ENCODE data around the gene COL5A3.
A peak's percentile ranks its signal among the peaks of the same experiment; 100 is the strongest.
"Not testable (repeated sequence)": the region's sequence is repeated elsewhere in the genome, so short reads cannot be mapped to it uniquely, and the experiment has no call there.

Gene COL5A3

GRCh38 chr19:10010247-10010691, at the start of gene COL5A3:
TSS of gene COL5A3 (minus strand) at chr19:10010504. CDS start at chr19:10010385, 119 bp downstream.
- Mint-ChIP-seq H3K4me1 (peaks cover 15% of the 10 kb centered on the region), H3K4me3 (peak within 1 kb of the TSS; percentile 4), H3K27me3 (peaks cover 51% of the 10 kb centered on the region), H3K27ac (no peak within 1 kb of the TSS), H3K36me3 (peaks cover 4% of the 10 kb centered on the region), H3K9me3 (no peaks in the 10 kb centered on the region)

DNA sequence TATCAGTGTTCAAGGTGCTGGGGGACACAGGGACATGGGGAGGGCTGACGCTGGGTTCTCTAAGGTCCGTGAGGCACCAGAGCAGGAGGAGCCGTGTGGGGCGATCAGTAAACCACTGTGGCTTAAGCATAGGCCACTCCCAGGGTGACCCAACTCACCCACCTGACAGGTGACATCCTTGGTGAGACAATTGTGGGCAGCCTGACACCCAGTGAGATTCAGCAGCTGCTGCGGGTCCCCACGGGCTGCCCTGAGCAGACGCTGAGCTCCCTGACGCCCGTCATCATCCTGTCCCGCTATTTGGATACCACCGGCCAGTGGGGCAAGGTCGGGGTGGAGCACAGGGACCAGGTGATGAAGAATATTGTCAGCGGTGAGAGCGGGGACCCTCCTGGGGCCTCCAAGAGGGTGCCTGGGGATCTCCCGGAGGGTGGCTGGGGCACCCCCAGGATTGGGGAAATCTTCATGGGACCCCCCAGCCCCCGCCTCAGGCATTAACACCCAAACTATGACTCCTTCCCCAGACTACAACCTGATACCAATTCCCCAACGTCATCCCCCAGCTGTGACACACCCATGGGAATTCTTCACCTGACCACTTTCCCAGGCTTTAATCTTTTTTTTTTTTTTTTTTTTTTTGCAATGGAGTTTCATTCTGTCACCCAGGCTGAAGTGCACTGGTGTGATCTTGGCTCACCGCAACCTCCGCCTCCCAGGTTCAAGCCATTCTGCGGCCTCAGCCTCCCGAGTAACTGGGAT, 42.5 kb upstream of the COL5A3 start:
- no peaks in the 10 kb centered on the region for H3K36me3 Mint-ChIP-seq
- H3K4me3 Mint-ChIP-seq: no peak overlapping the region
- no peaks in the 10 kb centered on the region for H3K27me3 Mint-ChIP-seq
- H3K4me1 Mint-ChIP-seq: no peaks in the 10 kb centered on the region
- H3K27ac Mint-ChIP-seq: no peak overlapping the region
- no peaks in the 10 kb centered on the region for H3K9me3 Mint-ChIP-seq

- no peaks in the 10 kb centered on the region for H3K9me3 Mint-ChIP-seq
- no peaks in the 10 kb centered on the region for H3K36me3 Mint-ChIP-seq
- H3K27ac Mint-ChIP-seq: no peak overlapping the region
- H3K4me3 Mint-ChIP-seq: no peak overlapping the region
- no peaks in the 10 kb centered on the region for H3K4me1 Mint-ChIP-seq
- peaks cover 7% of the 10 kb centered on the region for H3K27me3 Mint-ChIP-seq
Observed at GRCh38 chr19:10049626-10050025, 39.3 kb upstream of the COL5A3 start.

GRCh38 chr19:10045371-10045770, 35.1 kb upstream of the COL5A3 start:
- no peak overlapping the region for H3K4me3 Mint-ChIP-seq
- H3K4me1 Mint-ChIP-seq: no peaks in the 10 kb centered on the region
- no peak overlapping the region for H3K27ac Mint-ChIP-seq
- H3K27me3 Mint-ChIP-seq: peaks cover 15% of the 10 kb centered on the region
- H3K9me3 Mint-ChIP-seq: no peaks in the 10 kb centered on the region
- H3K36me3 Mint-ChIP-seq: no peaks in the 10 kb centered on the region

- Mint-ChIP-seq H3K27ac (no peak overlapping the region), H3K27me3 (peaks cover 15% of the 10 kb centered on the region), H3K4me1 (no peaks in the 10 kb centered on the region), H3K36me3 (no peaks in the 10 kb centered on the region), H3K4me3 (no peak overlapping the region), H3K9me3 (no peaks in the 10 kb centered on the region)
Observed at GRCh38 chr19:10044390-10044789, 34.1 kb upstream of the COL5A3 start.

- Mint-ChIP-seq H3K4me1 (no peaks in the 10 kb centered on the region), H3K36me3 (no peaks in the 10 kb centered on the region), H3K4me3 (no peak overlapping the region), H3K27ac (no peak overlapping the region), H3K27me3 (peaks cover 15% of the 10 kb centered on the region), H3K9me3 (no peaks in the 10 kb centered on the region)
Observed at GRCh38 chr19:10043286-10043927, 33.1 kb upstream of the COL5A3 start.

DNA sequence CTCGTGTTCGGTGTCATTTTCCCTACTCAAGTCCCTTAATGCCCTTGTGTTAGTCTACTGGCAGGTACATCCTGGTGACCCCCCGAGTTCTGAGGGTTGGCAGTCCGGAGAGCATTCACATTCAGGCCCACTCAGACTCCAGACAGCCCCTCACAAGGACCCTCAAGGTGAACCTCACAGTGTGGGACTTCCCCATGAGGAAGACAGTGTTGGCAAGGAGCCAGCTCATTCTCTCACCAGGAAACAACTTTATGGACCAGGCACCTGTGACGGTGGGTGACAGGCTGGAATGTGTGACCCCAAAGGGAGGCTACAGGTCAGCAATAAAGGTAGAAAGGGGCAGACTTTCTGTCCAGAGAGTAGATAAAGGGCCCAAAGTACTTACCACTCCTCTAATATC, 27.5 kb upstream of the COL5A3 start:
- H3K27ac Mint-ChIP-seq: no peak overlapping the region
- no peaks in the 10 kb centered on the region for H3K4me1 Mint-ChIP-seq
- H3K27me3 Mint-ChIP-seq: peaks cover 13% of the 10 kb centered on the region
- H3K9me3 Mint-ChIP-seq: no peaks in the 10 kb centered on the region
- H3K4me3 Mint-ChIP-seq: no peak overlapping the region
- H3K36me3 Mint-ChIP-seq: no peaks in the 10 kb centered on the region

- Mint-ChIP-seq H3K4me1 (no peaks in the 10 kb centered on the region), H3K27ac (no peak overlapping the region), H3K36me3 (no peaks in the 10 kb centered on the region), H3K27me3 (peaks cover 16% of the 10 kb centered on the region), H3K4me3 (no peak overlapping the region), H3K9me3 (no peaks in the 10 kb centered on the region)
Observed at GRCh38 chr19:10037367-10037766, 27.1 kb upstream of the COL5A3 start.

GRCh38 chr19:10036601-10037071, 26.3 kb upstream of the COL5A3 start:
- Mint-ChIP-seq H3K27me3 (peaks cover 18% of the 10 kb centered on the region), H3K4me1 (no peaks in the 10 kb centered on the region), H3K36me3 (no peaks in the 10 kb centered on the region)

DNA sequence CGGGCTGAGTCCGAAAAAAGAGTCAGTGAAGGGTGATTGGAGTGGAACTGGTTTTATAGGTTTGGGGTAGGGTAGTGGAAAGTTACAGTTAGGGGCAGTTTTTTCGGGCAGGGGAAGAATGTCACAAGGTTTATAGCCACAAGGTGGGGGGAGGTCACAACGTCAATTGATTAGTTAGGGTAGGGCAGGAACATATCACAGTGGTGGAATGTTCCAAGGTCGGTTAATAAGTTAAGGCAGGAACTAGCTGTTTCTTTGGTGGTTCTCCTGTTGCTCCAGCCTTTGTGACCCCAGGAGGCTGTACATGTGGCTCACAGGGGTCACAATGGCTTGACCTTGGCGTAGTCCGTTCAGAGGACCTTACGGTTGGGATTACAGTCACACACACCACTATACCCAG, 23.3 kb upstream of the COL5A3 start:
- Mint-ChIP-seq H3K9me3 (no peaks in the 10 kb centered on the region), H3K4me1 (no peaks in the 10 kb centered on the region), H3K36me3 (no peaks in the 10 kb centered on the region), H3K27me3 (peaks cover 15% of the 10 kb centered on the region), H3K27ac (no peak overlapping the region), H3K4me3 (no peak overlapping the region)

More at GRCh38 chr19:10036601-10037071, 26.3 kb upstream of the COL5A3 start:
- Mint-ChIP-seq H3K4me3 (no peak overlapping the region), H3K27ac (no peak overlapping the region), H3K9me3 (no peaks in the 10 kb centered on the region)

DNA sequence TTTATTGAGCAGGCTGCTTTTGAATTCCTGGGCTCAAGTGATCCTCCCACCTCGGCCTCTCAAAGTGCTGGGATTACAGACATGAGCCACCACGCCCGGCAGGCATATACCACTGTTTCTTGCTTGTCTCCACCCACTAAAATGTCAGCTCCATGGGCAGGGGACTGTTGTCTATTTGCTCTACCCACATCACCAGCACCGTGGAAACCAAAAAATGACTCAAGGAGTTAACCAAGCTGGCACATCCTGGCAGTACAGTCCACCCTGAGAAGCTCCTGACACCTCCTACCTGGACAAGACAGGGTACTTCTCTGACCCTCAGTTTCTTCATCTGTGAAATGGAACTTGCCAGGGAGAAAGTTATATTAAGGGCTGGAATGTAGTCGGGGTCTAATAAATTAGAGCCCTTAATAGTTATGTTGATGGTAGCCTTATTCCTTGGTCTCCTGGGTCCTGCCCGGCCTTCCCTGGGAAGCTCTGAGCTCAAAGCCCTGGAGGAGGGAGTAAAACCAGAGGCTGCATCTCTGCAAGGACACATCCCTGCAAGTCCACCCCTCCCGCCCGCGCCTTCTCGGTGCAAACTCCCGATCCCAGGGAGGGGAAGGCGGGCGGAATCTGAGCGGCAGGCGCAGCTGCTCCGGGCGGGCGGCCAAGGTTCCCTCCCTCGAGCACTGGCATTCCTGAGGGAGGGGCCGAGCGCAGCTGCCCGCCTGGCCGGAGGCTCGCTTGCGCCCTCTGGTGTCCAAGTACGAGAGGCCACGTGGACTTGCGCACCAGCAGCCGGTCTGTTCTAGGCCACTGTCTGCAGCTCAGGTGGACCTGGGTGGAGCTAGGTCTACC, 17.1 kb upstream of the COL5A3 start:
- H3K27ac Mint-ChIP-seq: no peak overlapping the region
- H3K4me3 Mint-ChIP-seq: no peak overlapping the region
- no peaks in the 10 kb centered on the region for H3K36me3 Mint-ChIP-seq
- H3K9me3 Mint-ChIP-seq: no peaks in the 10 kb centered on the region
- peaks cover 8% of the 10 kb centered on the region for H3K27me3 Mint-ChIP-seq
- no peaks in the 10 kb centered on the region for H3K4me1 Mint-ChIP-seq

DNA sequence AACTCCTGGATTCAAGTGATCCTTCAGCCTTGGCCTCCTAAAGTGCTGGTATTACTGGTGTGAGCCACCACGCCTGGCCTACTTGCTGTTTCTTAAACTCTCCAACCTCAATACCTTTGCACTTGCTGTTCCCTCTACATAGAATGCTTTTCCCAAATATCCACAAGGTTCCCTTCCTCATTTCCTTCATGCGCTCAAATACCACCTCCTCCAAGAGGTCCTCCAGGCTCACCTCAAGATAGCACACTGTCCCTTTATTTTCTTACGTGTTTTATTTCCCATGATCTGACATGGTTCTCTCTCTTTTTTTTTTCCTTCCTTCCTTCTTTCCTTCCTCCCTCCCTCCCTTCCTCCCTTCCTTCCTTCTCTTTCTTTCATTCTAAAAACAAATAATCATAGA, 16.4 kb upstream of the COL5A3 start:
- Mint-ChIP-seq H3K27ac (no peak overlapping the region), H3K27me3 (peaks cover 3% of the 10 kb centered on the region), H3K4me3 (no peak overlapping the region), H3K9me3 (no peaks in the 10 kb centered on the region), H3K36me3 (no peaks in the 10 kb centered on the region), H3K4me1 (no peaks in the 10 kb centered on the region)

- not testable (repeated sequence) for H3K4me3 Mint-ChIP-seq, H3K4me1 Mint-ChIP-seq, H3K36me3 Mint-ChIP-seq, H3K9me3 Mint-ChIP-seq, H3K27ac Mint-ChIP-seq, H3K27me3 Mint-ChIP-seq
Observed at GRCh38 chr19:10023096-10023495, 12.8 kb upstream of the COL5A3 start.

GRCh38 chr19:10021863-10022262, 11.6 kb upstream of the COL5A3 start:
- H3K27ac Mint-ChIP-seq: peak overlapping the region; percentile 18
- no peaks in the 10 kb centered on the region for H3K9me3 Mint-ChIP-seq
- peaks cover 3% of the 10 kb centered on the region for H3K4me1 Mint-ChIP-seq
- no peaks in the 10 kb centered on the region for H3K27me3 Mint-ChIP-seq
- no peak overlapping the region for H3K4me3 Mint-ChIP-seq
- no peaks in the 10 kb centered on the region for H3K36me3 Mint-ChIP-seq

DNA sequence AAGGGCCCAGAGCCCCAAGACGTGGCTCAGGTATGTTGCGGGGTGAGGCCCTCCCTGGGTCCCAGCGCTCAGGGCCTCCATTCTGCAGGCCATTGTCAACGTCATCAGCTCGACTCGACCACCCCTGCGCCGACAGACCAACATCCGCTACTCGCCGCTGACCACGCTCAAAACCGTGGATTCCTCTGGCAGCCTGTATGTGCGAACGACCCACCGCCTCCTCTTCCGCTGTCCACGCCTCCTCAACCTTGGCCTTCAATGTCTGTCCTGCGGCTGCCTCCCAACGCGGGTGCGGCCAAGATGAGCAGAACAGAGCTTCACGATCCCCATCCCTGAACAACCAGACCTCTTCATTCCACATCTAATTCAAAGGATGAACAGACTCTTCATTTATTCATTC, 11.1 kb upstream of the COL5A3 start:
- H3K27me3 Mint-ChIP-seq: no peaks in the 10 kb centered on the region
- H3K36me3 Mint-ChIP-seq: no peaks in the 10 kb centered on the region
- H3K27ac Mint-ChIP-seq: peak overlapping the region; percentile 18
- no peak overlapping the region for H3K4me3 Mint-ChIP-seq
- H3K4me1 Mint-ChIP-seq: peaks cover 3% of the 10 kb centered on the region
- H3K9me3 Mint-ChIP-seq: no peaks in the 10 kb centered on the region

DNA sequence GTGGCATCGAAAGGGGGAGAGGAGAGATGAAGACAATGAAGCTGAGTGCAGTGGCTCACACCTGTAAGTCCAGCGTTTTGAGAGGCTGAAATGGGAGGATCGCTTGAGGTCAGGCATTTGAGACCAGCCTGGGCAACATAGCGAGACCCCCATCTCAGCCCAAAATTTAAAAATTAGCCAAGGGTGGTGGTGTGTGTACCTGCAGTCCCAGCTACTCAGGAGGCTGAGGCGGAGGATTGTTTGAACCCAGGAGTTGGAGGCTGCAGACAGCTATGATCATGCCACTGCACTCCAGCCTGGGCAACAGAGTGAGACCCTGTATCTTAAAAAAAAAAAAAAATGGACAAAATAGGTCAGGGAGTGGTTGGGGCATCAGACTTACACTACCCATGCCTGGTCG, 10.5 kb upstream of the COL5A3 start:
- peaks cover 3% of the 10 kb centered on the region for H3K4me1 Mint-ChIP-seq
- H3K36me3 Mint-ChIP-seq: no peaks in the 10 kb centered on the region
- H3K27ac Mint-ChIP-seq: no peak overlapping the region
- no peak overlapping the region for H3K4me3 Mint-ChIP-seq
- H3K27me3 Mint-ChIP-seq: no peaks in the 10 kb centered on the region
- H3K9me3 Mint-ChIP-seq: no peaks in the 10 kb centered on the region
